K562 (cell line): ENCODE data around the gene SLC6A1. TPM values are rescaled to one million over a fixed set of nuclear protein-coding genes. Genes with fewer than 3 reads are reported as not detected.

Experiments used
- ATAC-seq: fragments of 200-7000 bp; cut with Tn5 transposase; 3 replicates; pipeline ENCODE4 v1.9.1; 2020; ENCODE audit warnings: moderate library complexity
- BruUV-seq: library from RNA; stranded (reverse); fragments of 400-500 nt; replicated peaks from 2 replicates; lab custom pipeline; 2021; lab: Mats Ljungman, UMichigan
- CTCF ChIA-PET: fragments of 300-600 bp; formaldehyde crosslinking; extraction: SDS; loops from one replicate; lab custom pipeline; 2021; ENCODE audit warnings: low intra/inter-chr PET ratio; lab: Yijun Ruan, JAX
- POLR2A ChIA-PET: fragments of 300-600, 350-650 bp; sonication (Branson Sonifier 250); formaldehyde crosslinking; extraction: SDS; loops from one replicate; lab custom pipeline; 2021; ENCODE audit warnings: antibody characterized with exemption, inconsistent platforms; lab: Yijun Ruan, JAX
- DNase-seq, 4 experiments: peaks; one replicate each; pipeline versions ENCODE4 v3.0.0 to v3.0.0-alpha.2; 2011 to 2018; ENCODE audit warnings: low spot score in 3 of 4, mixed read lengths in 3 of 4; ENCODE audit errors: extremely low read depth in 1 of 4
- FAIRE-seq: peaks from 2 replicates; lab custom pipeline; 2011; peaks lifted over from hg19 to GRCh38; lab: Jason Lieb, UNC
- H2AFZ ChIP-seq: 2 replicates; pipeline ENCODE4 v1.6.0; 2011; ENCODE audit warnings: low read depth, low read length, control low read depth, inconsistent platforms
- H3K27ac ChIP-seq: fragments of 200-600 bp; 3 replicates; pipeline ENCODE4 v1.8.0; 2011; ENCODE audit warnings: low read depth, mild to moderate bottlenecking, control low read depth, inconsistent platforms, low read length, moderate library complexity, mixed read lengths; ENCODE audit errors: extremely low read depth
- H3K27me3 ChIP-seq, 2 experiments: fragments of 300-600 bp in 1 of 2; 2 replicates in 1 of 2; 3 replicates in 1 of 2; pipeline versions ENCODE4 v1.6.0 to v1.8.0; 2011; ENCODE audit warnings: inconsistent platforms in 2 of 2, low read length in 2 of 2, mild to moderate bottlenecking in 1 of 2, mixed read lengths in 1 of 2, moderate library complexity in 1 of 2; ENCODE audit not compliant: control insufficient read depth in 2 of 2, insufficient read depth in 2 of 2
- H3K36me3 ChIP-seq: fragments of 300-600 bp; 3 replicates; pipeline ENCODE4 v1.8.0; 2011; ENCODE audit warnings: mild to moderate bottlenecking, low read length, inconsistent platforms; ENCODE audit not compliant: control insufficient read depth, insufficient read depth
- H3K4me1 ChIP-seq, 2 experiments: fragments of 200-600 bp in 1 of 2; replicated peaks in 1 of 2; 2 replicates in 1 of 2; 3 replicates in 1 of 2; pipeline versions ENCODE4 v1.5.1 to v1.8.0; 2011; ENCODE audit warnings: inconsistent platforms in 2 of 2, low read length in 2 of 2, mild to moderate bottlenecking in 1 of 2, mixed read lengths in 1 of 2, moderate library complexity in 1 of 2; ENCODE audit not compliant: control insufficient read depth in 2 of 2, insufficient read depth in 2 of 2
- H3K4me2 ChIP-seq: 2 replicates; pipeline ENCODE4 v1.6.1; 2011; ENCODE audit warnings: low read length, control low read depth, inconsistent platforms, mixed read lengths; ENCODE audit not compliant: insufficient read depth
- H3K4me3 ChIP-seq: fragments of 200-600 bp; sonication (generic), shearing (Covaris generic); 2 replicates; pipeline ENCODE4 v1.5.1; 2016; ENCODE audit warnings: control low read depth, inconsistent platforms
- H3K79me2 ChIP-seq: fragments of 200-600 bp; 3 replicates; pipeline ENCODE4 v1.8.0; 2011; ENCODE audit warnings: low read length, inconsistent platforms; ENCODE audit not compliant: control insufficient read depth, insufficient read depth
- H3K9ac ChIP-seq, 2 experiments: 2 replicates each; pipeline versions ENCODE4 v1.6.0 to v1.6.1; 2011; ENCODE audit warnings: low read depth in 2 of 2, low read length in 2 of 2, control low read depth in 1 of 2, inconsistent platforms in 1 of 2, mild to moderate bottlenecking in 1 of 2, mixed read lengths in 1 of 2; ENCODE audit not compliant: insufficient read depth in 1 of 2
- H3K9me1 ChIP-seq: one replicate; pipeline ENCODE4 v1.6.0; 2011; ENCODE audit warnings: inconsistent platforms, mild to moderate bottlenecking, low read length, moderate library complexity; ENCODE audit not compliant: control insufficient read depth, insufficient read depth
- H3K9me3 ChIP-seq: replicated peaks from 2 replicates; pipeline ENCODE4 v1.5.1; 2011; ENCODE audit warnings: low read depth, low read length, inconsistent platforms; ENCODE audit not compliant: control insufficient read depth, insufficient read depth
- H4K20me1 ChIP-seq: replicated peaks from 2 replicates; pipeline ENCODE4 v1.6.1; 2011; ENCODE audit warnings: low read length, inconsistent platforms, mixed read lengths; ENCODE audit not compliant: control insufficient read depth, insufficient read depth
- CHD1 ChIP-seq: fragments of 200-600 bp; sonication (generic); IDR thresholded peaks from one replicate; pipeline ENCODE4 v1.6.1; 2012; ENCODE audit warnings: mild to moderate bottlenecking, moderate library complexity, low read length, inconsistent platforms
- HOMEZ ChIP-seq: fragments of 250-450 bp; sonication (Bioruptor Pico); IDR thresholded peaks from 2 replicates; pipeline ENCODE4 v1.4.0; 2020; ENCODE audit warnings: mild to moderate bottlenecking, moderate library complexity
- HSF4 ChIP-seq: fragments of 250-450 bp; sonication (Bioruptor Pico); IDR thresholded peaks from 2 replicates; pipeline ENCODE4 v2.1.2; 2022; ENCODE audit warnings: mild to moderate bottlenecking, moderate library complexity, borderline replicate concordance
- SMARCE1 ChIP-seq: fragments of 450-650 bp; IDR thresholded peaks from 2 replicates; pipeline ENCODE4 v1.7.1; 2016; ENCODE audit warnings: mild to moderate bottlenecking
- SPI1 ChIP-seq: IDR thresholded peaks from 2 replicates; pipeline ENCODE4 v1.6.1; 2011; ENCODE audit warnings: low read depth, low read length, control low read depth, borderline replicate concordance
- TCF7L2 ChIP-seq: fragments of 150-350 bp; IDR thresholded peaks from 2 replicates; pipeline ENCODE4 v1.6.1; 2016; ENCODE audit warnings: low read depth, mild to moderate bottlenecking, low read length, moderate library complexity
- TGIF2 ChIP-seq: sonication (generic); formaldehyde crosslinking; IDR thresholded peaks from 2 replicates; pipeline ENCODE4 v1.8.1; 2022; ENCODE audit warnings: mild to moderate bottlenecking, missing genetic modification reagents, moderate library complexity
- THAP12 ChIP-seq: fragments of 250-450 bp; sonication (Bioruptor Pico); IDR thresholded peaks from 2 replicates; pipeline ENCODE4 v1.9.0; 2021; ENCODE audit warnings: mild to moderate bottlenecking, inconsistent platforms
- ZBTB17 ChIP-seq: fragments of 450-650 bp; formaldehyde crosslinking; IDR thresholded peaks from 2 replicates; pipeline ENCODE4 v1.4.0; 2020; ENCODE audit warnings: mild to moderate bottlenecking
- ZFP30 ChIP-seq: fragments of 250-450 bp; sonication (Bioruptor Pico); IDR thresholded peaks from 2 replicates; pipeline ENCODE4 v1.8.0; 2022; ENCODE audit warnings: moderate library complexity, mild to moderate bottlenecking, inconsistent platforms, borderline replicate concordance
- ZNF124 ChIP-seq: sonication (generic); formaldehyde crosslinking; IDR thresholded peaks from 2 replicates; pipeline ENCODE4 v1.8.1; 2022; ENCODE audit warnings: missing genetic modification reagents
- ZNF140 ChIP-seq: fragments of 250-450 bp; sonication (Bioruptor Pico); IDR thresholded peaks from 2 replicates; pipeline ENCODE4 v1.8.0; 2021; ENCODE audit warnings: moderate library complexity, mild to moderate bottlenecking, inconsistent platforms
- WGBS: fragments of 100-300 bp; shearing (Covaris generic); methylation state at CpG from one replicate; pipeline ENCODE4 v1.1.6; 2016; ENCODE audit warnings: low coverage, mixed read lengths; ENCODE audit not compliant: insufficient coverage; ENCODE audit errors: missing lambda C conversion rate; 5-methylcytosine and 5-hydroxymethylcytosine counted together
- in situ Hi-C: fragments of 300-500 bp; cut with MboI; formaldehyde crosslinking; loops from 4 replicates; pipeline ENCODE4 v1.15.0; 2018; ENCODE audit warnings: inconsistent platforms, mixed read lengths
- intact Hi-C: fragments of 100-400 bp; cut with micrococcal nuclease; formaldehyde crosslinking; loops from 2 replicates; pipeline ENCODE4 v1.14.2; 2022
- polyA plus RNA-seq, 8 experiments: library from polyadenylated mRNA; depleted of rRNA in 4 of 8; stranded (reverse) in 5 of 8; unstranded in 3 of 8; fragments of >200 nt; fragmentation: Nextera tagmentation in 2 of 8; fragmentation: Illumina TruSeq in 1 of 8; extraction: Ambion mirVana in 2 of 8; extraction: Trizol in 1 of 8; gene quantifications; 2 replicates each; pipeline versions ENCODE4 v1.2.1 to v1.2.3, GENCODE V29; 2011 to 2014; ENCODE audit warnings: inconsistent platforms in 1 of 8, missing spikeins in 1 of 8
- total RNA-seq, 7 experiments: library from RNA; depleted of rRNA in 6 of 7; stranded (reverse); fragments of >200 nt in 6 of 7; fragmentation: Illumina TruSeq in 2 of 7; extraction: Trizol in 2 of 7; gene quantifications; 2 replicates each; pipeline versions ENCODE4 v1.2.1 to v1.2.3, GENCODE V29; 2011 to 2021; ENCODE audit warnings: low replicate concordance in 1 of 7

SLC6A1 gene
- total and polyA plus RNA-seq, 9 of the 15 experiments (the other 6 are each of a cell fraction or from before 2014, with no cell fraction given): not detected

GRCh38 chr3:10992943-10993728 is 588 bp downstream of the SLC6A1 start:
- H3K79me2 ChIP-seq: no peaks in the 10 kb centered on the region
- 13% methylated on average over 62 of the region's 69 CpGs for WGBS
- peaks cover 30% of the 10 kb centered on the region; the same call in 1 of the 2 replicates for H4K20me1 ChIP-seq
- TF ChIP-seq ZNF124 (CRISPR knock-in tag): no peak
- no peak for TF ChIP-seq TCF7L2
- intact Hi-C loops (no loop called here), in situ Hi-C loops (no loop called here)
- no peak for FAIRE-seq
- H3K4me1 ChIP-seq: peaks cover 0 to 6% of the 10 kb centered on the region in 2 experiments; a peak in 1 of 5 replicates
- DNase-seq: no peak
- H3K36me3 ChIP-seq: no peaks in the 10 kb centered on the region
- no peak overlapping the region for H3K27ac ChIP-seq
- peaks cover 13 to 44% of the 10 kb centered on the region in 2 experiments; a peak in 3 of 5 replicates for H3K27me3 ChIP-seq
- no peak overlapping the region for H3K4me3 ChIP-seq
- ATAC-seq: no peak
- ChIA-PET POLR2A (no interaction called here), CTCF (no interaction called here)
- H3K4me2 ChIP-seq: no peak overlapping the region
- BruUV-seq: no TSS peak
- H3K9me3 ChIP-seq: no peaks in the 10 kb centered on the region
- H3K9me1 ChIP-seq: no peaks in the 10 kb centered on the region
- no peak overlapping the region for H3K9ac ChIP-seq
- H2AFZ ChIP-seq: no peak overlapping the region

- intact Hi-C loops: no loop called here
- Histone ChIP-seq H3K27ac (no peak overlapping the region), H4K20me1 (peaks cover 28% of the 10 kb centered on the region; the same call in 1 of the 2 replicates), H3K79me2 (no peaks in the 10 kb centered on the region), H3K9me3 (no peaks in the 10 kb centered on the region), H3K9me1 (no peaks in the 10 kb centered on the region), H3K4me3 (no peak overlapping the region), H3K4me1 (peaks cover 0 to 6% of the 10 kb centered on the region in 2 experiments; a peak in 1 of 5 replicates), H3K27me3 (peaks cover 13 to 50% of the 10 kb centered on the region in 2 experiments; a peak in 3 of 5 replicates), H2AFZ (no peak overlapping the region), H3K9ac (no peak overlapping the region), H3K36me3 (no peaks in the 10 kb centered on the region), H3K4me2 (no peak overlapping the region)
- POLR2A ChIA-PET: no interaction called here
- under 1% methylated on average over 9 of the region's 9 CpGs for WGBS
- in situ Hi-C loops: no loop called here
- no peak for FAIRE-seq
- no peak for ATAC-seq
- BruUV-seq: no TSS peak
- CTCF ChIA-PET: no interaction called here
- no peak for DNase-seq
- TF ChIP-seq ZBTB17 (CRISPR knock-in tag) (no peak), THAP12 (CRISPR knock-in tag) (no peak), CHD1 (no peak), ZNF140 (CRISPR knock-in tag) (no peak), HOMEZ (CRISPR knock-in tag) (no peak), ZFP30 (no peak), SPI1 (no peak), HSF4 (CRISPR knock-in tag) (no peak), TGIF2 (no peak), SMARCE1 (no peak)
Measured at GRCh38 chr3:10993729-10994065, 1.1 kb downstream of the SLC6A1 start.
